Upper lobe of left lung (tissue), 6 donors: ENCODE results near the gene NUP214. TPM values are rescaled to one million over a fixed set of nuclear protein-coding genes. Genes with fewer than 3 reads are reported as not detected.
A peak's percentile ranks its signal among the peaks of the same experiment; 100 is the strongest.

Experiments
- ATAC-seq, 2 donors: fragments of 200-7000 bp; cut with Tn5 transposase; one replicate each; pipeline ENCODE4 v1.9.1; 2022; ENCODE audit warnings: mild to moderate bottlenecking in 2 of 2, moderate library complexity in 2 of 2; ENCODE audit not compliant: low FRiP score in 2 of 2
- DNase-seq, 2 donors: peaks; one replicate each; pipeline ENCODE4 v3.0.0-alpha.2; 2019 to 2020
- H3K27ac ChIP-seq, 4 donors: fragments of 200-600 bp; sonication (generic); one replicate each; pipeline ENCODE4 v1.5.1; 2016 to 2019
- H3K27me3 ChIP-seq, 4 donors: fragments of 200-600 bp; sonication (generic); one replicate each; pipeline ENCODE4 v1.5.1; 2017 to 2019
- H3K36me3 ChIP-seq, 4 donors: fragments of 200-600 bp; sonication (generic); one replicate each; pipeline ENCODE4 v1.5.1; 2016 to 2019
- H3K4me1 ChIP-seq, 4 donors: fragments of 200-600 bp; sonication (generic); one replicate each; pipeline ENCODE4 v1.5.1; 2018 to 2019
- H3K4me3 ChIP-seq, 4 donors: fragments of 200-600 bp; sonication (generic); one replicate each; pipeline ENCODE4 v1.5.1; 2017 to 2019; ENCODE audit warnings: mild to moderate bottlenecking in 2 of 4, moderate library complexity in 1 of 4
- H3K9me3 ChIP-seq, 4 donors: fragments of 200-600 bp; sonication (generic); one replicate each; pipeline ENCODE4 v1.5.1; 2018 to 2019
- CTCF ChIP-seq, 6 experiments: fragments of 450-650 bp in 4 of 6; fragments of 200-600 bp in 2 of 6; sonication (generic) in 2 of 6; IDR thresholded peaks; one replicate each; pipeline ENCODE4 v1.5.1; 2016 to 2019; ENCODE audit warnings: antibody characterized with exemption in 6 of 6
- EP300 ChIP-seq, 4 donors: sonication (generic); formaldehyde crosslinking; IDR thresholded peaks; one replicate each; pipeline ENCODE4 v1.5.1; 2017; ENCODE audit warnings: antibody characterized with exemption in 4 of 4, control low read depth in 2 of 4
- POLR2A ChIP-seq, 4 donors: fragments of 450-650 bp; IDR thresholded peaks; one replicate each; pipeline ENCODE4 v1.5.1; 2016 to 2017; ENCODE audit warnings: antibody characterized with exemption in 4 of 4, mild to moderate bottlenecking in 2 of 4
- POLR2AphosphoS5 ChIP-seq, 2 donors: sonication (generic); formaldehyde crosslinking; IDR thresholded peaks; one replicate each; pipeline ENCODE4 v1.5.1; 2017; ENCODE audit warnings: antibody characterized with exemption in 2 of 2
- WGBS, 2 donors: methylation state at CpG; one replicate each; pipeline ENCODE4 v1.1.5; 2017 to 2018; 5-methylcytosine and 5-hydroxymethylcytosine counted together
- total RNA-seq, 6 donors: library from RNA; depleted of rRNA in 4 of 6; stranded (reverse); fragments of >200 nt in 4 of 6; gene quantifications; one replicate each; pipeline versions ENCODE4 v1.1.0 to v1.2.1, GENCODE V29; 2016 to 2021
- donor health status: DM: no; HTN: no; CAD: no; lungs with moderate emphysema.
- donor health status: DM: no; HTN: yes; CAD: no; lungs with severe emphysema.

NUP214 gene
- total RNA-seq, 6 donors from 2014 or later: 35.3 to 113 (median 44.3) TPM

GRCh38 chr9:131174681-131175239 lies 49.4 kb downstream of the NUP214 start:
- WGBS, 2 donors: 95 to 100% methylated on average over 1 of the region's 1 CpG
- no peaks in the 10 kb centered on the region for H3K9me3 ChIP-seq
- no peak overlapping the region for H3K27ac ChIP-seq
- H3K36me3 ChIP-seq: peaks cover 13 to 74% (median 48%) of the 10 kb centered on the region in 4 donors
- no peaks in the 10 kb centered on the region for H3K27me3 ChIP-seq
- no peak overlapping the region for H3K4me3 ChIP-seq
- no peaks in the 10 kb centered on the region for H3K4me1 ChIP-seq
- ATAC-seq (no peak), DNase-seq (no peak)
- TF ChIP-seq POLR2AphosphoS5 (IDR thresholded peaks at IDR 0.05): no peak
- TF ChIP-seq CTCF (IDR thresholded peaks at IDR 0.05): no peak
- no peak for TF ChIP-seq EP300 (IDR thresholded peaks at IDR 0.05)
- no peak for TF ChIP-seq POLR2A (IDR thresholded peaks at IDR 0.05)

- TF ChIP-seq POLR2AphosphoS5 (IDR thresholded peaks at IDR 0.05): no peak
- Histone ChIP-seq H3K9me3 (no peaks in the 10 kb centered on the region), H3K4me1 (no peaks in the 10 kb centered on the region), H3K27ac (no peak overlapping the region), H3K4me3 (no peak overlapping the region), H3K36me3 (peaks cover 16 to 89% (median 54%) of the 10 kb centered on the region in 4 donors), H3K27me3 (no peaks in the 10 kb centered on the region)
- DNase-seq (no peak), ATAC-seq (peak in 1 of 2 donors; percentile 30)
- 91 to 100% methylated on average over 1 of the region's 1 CpG for WGBS, 2 donors
These were observed 52.5 kb downstream of the NUP214 start for GRCh38 chr9:131177898-131178297.

GRCh38 chr9:131178382-131178781 lies 53.0 kb downstream of the NUP214 start:
- DNase-seq (peak in 1 of 2 donors; percentile 59), ATAC-seq (peak; percentile 93 to 94)
- H3K4me3 ChIP-seq: no peak overlapping the region
- no peaks in the 10 kb centered on the region for H3K4me1 ChIP-seq
- no peaks in the 10 kb centered on the region for H3K27me3 ChIP-seq
- H3K27ac ChIP-seq: no peak overlapping the region
- peaks cover 16 to 93% (median 56%) of the 10 kb centered on the region in 4 donors for H3K36me3 ChIP-seq
- H3K9me3 ChIP-seq: no peaks in the 10 kb centered on the region
- TF ChIP-seq CTCF (IDR thresholded peaks at IDR 0.05) (peak; percentile 82 to 93 (median 87)), POLR2A (IDR thresholded peaks at IDR 0.05) (no peak)
- WGBS, 2 donors: 16 to 30% methylated on average over 2 to 4 of the region's 4 CpGs

- WGBS, 2 donors: 90 to 96% methylated on average over 1 of the region's 1 CpG
- H3K36me3 ChIP-seq: peaks cover 16 to 94% (median 54%) of the 10 kb centered on the region in 4 donors
- no peaks in the 10 kb centered on the region for H3K27me3 ChIP-seq
- no peaks in the 10 kb centered on the region for H3K9me3 ChIP-seq
- TF ChIP-seq POLR2A (IDR thresholded peaks at IDR 0.05): no peak
- TF ChIP-seq POLR2AphosphoS5 (IDR thresholded peaks at IDR 0.05): no peak
- TF ChIP-seq CTCF (IDR thresholded peaks at IDR 0.05): no peak
- TF ChIP-seq EP300 (IDR thresholded peaks at IDR 0.05): no peak
- no peak overlapping the region for H3K4me3 ChIP-seq
- H3K27ac ChIP-seq: peak overlapping the region in 1 of 4 donors; percentile 11
- peak in 1 of 2 donors; percentile 20 for ATAC-seq
- no peaks in the 10 kb centered on the region for H3K4me1 ChIP-seq
- no peak for DNase-seq
These were observed 53.5 kb downstream of the NUP214 start for GRCh38 chr9:131178926-131179325.

GRCh38 chr9:131179561-131180219 lies 54.3 kb downstream of the NUP214 start:
- Histone ChIP-seq H3K36me3 (peaks cover 15 to 94% (median 51%) of the 10 kb centered on the region in 4 donors), H3K27me3 (no peaks in the 10 kb centered on the region), H3K9me3 (no peaks in the 10 kb centered on the region), H3K27ac (peak overlapping the region in 1 of 4 donors; percentile 11), H3K4me1 (no peaks in the 10 kb centered on the region), H3K4me3 (no peak overlapping the region)
- TF ChIP-seq POLR2AphosphoS5 (IDR thresholded peaks at IDR 0.05): no peak
- ATAC-seq: peak in 1 of 2 donors; percentile 18
- 78 to 86% methylated on average over 4 of the region's 4 CpGs for WGBS, 2 donors
- DNase-seq: no peak

GRCh38 chr9:131180454-131180853 lies 55.1 kb downstream of the NUP214 start:
- ATAC-seq (peak in 1 of 2 donors; percentile 43), DNase-seq (no peak)
- H3K4me3 ChIP-seq: no peak overlapping the region
- H3K27ac ChIP-seq: no peak overlapping the region
- H3K36me3 ChIP-seq: peaks cover 14 to 87% (median 43%) of the 10 kb centered on the region in 4 donors
- no peaks in the 10 kb centered on the region for H3K4me1 ChIP-seq
- 73 to 87% methylated on average over 6 of the region's 6 CpGs for WGBS, 2 donors
- TF ChIP-seq POLR2AphosphoS5 (IDR thresholded peaks at IDR 0.05): no peak
- no peak for TF ChIP-seq CTCF (IDR thresholded peaks at IDR 0.05)
- no peaks in the 10 kb centered on the region for H3K9me3 ChIP-seq
- no peaks in the 10 kb centered on the region for H3K27me3 ChIP-seq
